CD4-positive, alpha-beta T cell (primary cell): ENCODE measurements around the gene PRRC1. TPM values are rescaled to one million over a fixed set of nuclear protein-coding genes. Genes with fewer than 3 reads are reported as not detected.

Source experiments
- ATAC-seq: fragments of 200-7000 bp; cut with Tn5 transposase; one replicate; pipeline ENCODE4 v1.10.0; 2022; ENCODE audit warnings: mild to moderate bottlenecking; ENCODE audit not compliant: poor library complexity
- CTCF ChIA-PET: fragments of 350-600 bp; sonication (Branson Sonifier 250); formaldehyde crosslinking; loops from one replicate; lab custom pipeline; 2021; ENCODE audit warnings: antibody characterized with exemption, inconsistent platforms; lab: Charles Lee
- POLR2A ChIA-PET: fragments of 350-600 bp; sonication (Branson Sonifier 250); formaldehyde crosslinking; loops from one replicate; lab custom pipeline; 2021; ENCODE audit warnings: antibody characterized with exemption, inconsistent platforms; lab: Charles Lee
- DNase-seq, 14 experiments: peaks; one replicate each; pipeline ENCODE4 v3.0.0-alpha.2; 2013 to 2020; ENCODE audit warnings: mixed read lengths in 2 of 14
- H3K27ac ChIP-seq, 2 donors: one replicate each; pipeline versions ENCODE4 v1.5.1 to v1.7.0; 2013; ENCODE audit warnings: low read length in 2 of 2, low read depth in 1 of 2, mild to moderate bottlenecking in 1 of 2
- H3K27me3 ChIP-seq, 2 experiments: 1 replicate in 1 of 2; 2 replicates in 1 of 2; pipeline versions ENCODE4 v1.6.1 to v1.7.0; 2013; ENCODE audit warnings: low read length in 2 of 2, control low read depth in 1 of 2, mild to moderate bottlenecking in 1 of 2, moderate library complexity in 1 of 2; ENCODE audit not compliant: insufficient read depth in 2 of 2, control insufficient read depth in 1 of 2
- H3K36me3 ChIP-seq: one replicate; pipeline ENCODE4 v1.6.1; 2013; ENCODE audit warnings: low read length, control low read depth; ENCODE audit not compliant: insufficient read depth
- H3K4me1 ChIP-seq: one replicate; pipeline ENCODE4 v1.6.1; 2013; ENCODE audit warnings: low read length, control low read depth; ENCODE audit not compliant: insufficient read depth
- H3K4me3 ChIP-seq: one replicate; pipeline ENCODE4 v1.5.1; 2013; ENCODE audit warnings: mild to moderate bottlenecking, low read length, moderate library complexity
- H3K9me3 ChIP-seq, 2 experiments: 1 replicate in 1 of 2; 2 replicates in 1 of 2; pipeline versions ENCODE4 v1.6.1 to v1.7.0; 2013; ENCODE audit warnings: low read length in 2 of 2, mild to moderate bottlenecking in 2 of 2, control low read depth in 1 of 2, moderate library complexity in 1 of 2; ENCODE audit not compliant: control insufficient read depth in 1 of 2, insufficient read depth in 1 of 2
- H3K27ac Mint-ChIP-seq: one replicate; pipeline ENCODE4 v1.8.0; 2020; ENCODE audit warnings: mixed read lengths
- H3K27me3 Mint-ChIP-seq: one replicate; pipeline ENCODE4 v1.8.0; 2021; ENCODE audit warnings: mixed read lengths
- H3K36me3 Mint-ChIP-seq: one replicate; pipeline ENCODE4 v1.8.0; 2021; ENCODE audit warnings: low read depth, mixed read lengths
- H3K4me1 Mint-ChIP-seq: one replicate; pipeline ENCODE4 v1.8.0; 2021; ENCODE audit warnings: low read depth, mixed read lengths
- H3K4me3 Mint-ChIP-seq: one replicate; pipeline ENCODE4 v1.8.0; 2020; ENCODE audit warnings: mild to moderate bottlenecking, mixed read lengths
- H3K9me3 Mint-ChIP-seq: one replicate; pipeline ENCODE4 v1.8.0; 2020; ENCODE audit warnings: mixed read lengths
- CTCF ChIP-seq: fragments of 200-600 bp; IDR thresholded peaks from one replicate; pipeline ENCODE4 v1.8.0; 2022; ENCODE audit warnings: antibody characterized with exemption, mild to moderate bottlenecking
- intact Hi-C, 2 experiments: fragments of 100-400 bp; cut with DNase I in 1 of 2; cut with micrococcal nuclease in 1 of 2; formaldehyde crosslinking; loops; one replicate each; pipeline versions ENCODE4 v1.15.1 to v1.9.0; 2023 to 2025; cut with DNase I, micrococcal nuclease
- total RNA-seq, 174 experiments: library from RNA in 2 of 174; stranded (reverse) in 2 of 174; gene quantifications; one replicate each; pipeline ENCODE4 v1.2.3 and lab custom pipeline; 2021 to 2026

The PRRC1 gene
- total RNA-seq, 2 experiments from 2014 or later = 32.0 to 33.8 TPM

- H3K4me3 Mint-ChIP-seq = no peak overlapping the region
- no peaks in the 10 kb centered on the region for H3K4me1 ChIP-seq
- ChIA-PET CTCF (no interaction called here), POLR2A (no interaction called here)
- peaks cover 17% of the 10 kb centered on the region for H3K27me3 Mint-ChIP-seq
- no peak overlapping the region for H3K27ac ChIP-seq
- no peaks in the 10 kb centered on the region for H3K4me1 Mint-ChIP-seq
- H3K4me3 ChIP-seq = no peak overlapping the region
- no peak for ATAC-seq
- no peaks in the 10 kb centered on the region for H3K9me3 Mint-ChIP-seq
- H3K27ac Mint-ChIP-seq = no peak overlapping the region
- H3K9me3 ChIP-seq = no peaks in the 10 kb centered on the region
- no peak for TF ChIP-seq CTCF
- DNase-seq = no peak
- no peaks in the 10 kb centered on the region for H3K36me3 ChIP-seq
- no peaks in the 10 kb centered on the region for H3K36me3 Mint-ChIP-seq
- intact Hi-C loops = no loop called here
- peaks cover 6 to 10% of the 10 kb centered on the region in 2 experiments for H3K27me3 ChIP-seq
Observed at GRCh38 chr5:127486471-127486870, 31.0 kb upstream of the PRRC1 start.

GRCh38 chr5:127492854-127493738, 24.3 kb upstream of the PRRC1 start:
- ATAC-seq = peak; percentile 71
- peak; percentile 99 for TF ChIP-seq CTCF
- H3K27ac Mint-ChIP-seq = no peak overlapping the region

GRCh38 chr5:127498548-127498947, 18.9 kb upstream of the PRRC1 start:
- DNase-seq (no peak), ATAC-seq (no peak)
- Histone ChIP-seq H3K4me3 (no peak overlapping the region), H3K36me3 (no peaks in the 10 kb centered on the region), H3K4me1 (no peaks in the 10 kb centered on the region), H3K9me3 (no peaks in the 10 kb centered on the region), H3K27ac (no peak overlapping the region), H3K27me3 (no peaks in the 10 kb centered on the region)
- no peaks in the 10 kb centered on the region for H3K9me3 Mint-ChIP-seq
- no peaks in the 10 kb centered on the region for H3K4me1 Mint-ChIP-seq
- no peak overlapping the region for H3K27ac Mint-ChIP-seq
- no peaks in the 10 kb centered on the region for H3K36me3 Mint-ChIP-seq
- H3K27me3 Mint-ChIP-seq = peaks cover 4% of the 10 kb centered on the region
- ChIA-PET POLR2A (no interaction called here), CTCF (no interaction called here)
- no peak overlapping the region for H3K4me3 Mint-ChIP-seq
- TF ChIP-seq CTCF = no peak
- intact Hi-C loops = no loop called here

More at GRCh38 chr5:127492854-127493738, 24.3 kb upstream of the PRRC1 start:
- peaks cover 6 to 10% of the 10 kb centered on the region in 2 experiments for H3K27me3 ChIP-seq
- Mint-ChIP-seq H3K4me3 (no peak overlapping the region), H3K27me3 (peaks cover 31% of the 10 kb centered on the region), H3K36me3 (no peaks in the 10 kb centered on the region), H3K4me1 (no peaks in the 10 kb centered on the region), H3K9me3 (no peaks in the 10 kb centered on the region)
- no peak overlapping the region for H3K4me3 ChIP-seq
- H3K9me3 ChIP-seq = no peaks in the 10 kb centered on the region
- ChIA-PET CTCF (interaction anchor here (0.6 to 1.6 kb wide), 9 partner anchors 11 to 897 kb away, joined by 3 to 7 read pairs (median 4); partner anchors contain the start of gene PRRC1), POLR2A (interaction anchor here (0.7 to 1.5 kb wide), 3 partner anchors 14 to 715 kb away, joined by 3 to 6 read pairs (median 3); no protein-coding TSS in a partner anchor)
- no peaks in the 10 kb centered on the region for H3K4me1 ChIP-seq
- intact Hi-C loops = loop anchor here (2.0 to 5.0 kb wide), 3 partner anchors 656 to 836 kb away; no protein-coding TSS in a partner anchor
- H3K27ac ChIP-seq = no peak overlapping the region
- H3K36me3 ChIP-seq = no peaks in the 10 kb centered on the region
- peak in 3 of 14 experiments; percentile 35 to 52 (median 52) for DNase-seq
